ENCODE measurements around the gene CLSTN1. TPM values are rescaled to one million over a fixed set of nuclear protein-coding genes. Genes with fewer than 3 reads are reported as not detected.

CLSTN1 gene
- total RNA-seq, 1 experiment from 2014 or later, result 119 TPM

- no peak for DNase-seq (ENCODE audit: low spot score)
- POLR2A ChIA-PET, result interaction anchor here (0.7 kb wide), 1 partner anchor 14 kb away, joined by 3 read pairs; no protein-coding TSS in a partner anchor
- no peak for ATAC-seq
- H3K27ac Mint-ChIP-seq, result no peak overlapping the region
- no peak for TF ChIP-seq ERG (CRISPR knock-in tag; IDR thresholded peaks at IDR 0.05)
- no peak for TF ChIP-seq ELF4 (CRISPR knock-in tag; IDR thresholded peaks at IDR 0.05; ENCODE audit: low read depth)
- no peak for TF ChIP-seq EMX1 (CRISPR knock-in tag; IDR thresholded peaks at IDR 0.05)
- no peak for TF ChIP-seq ATF1 (CRISPR knock-in tag; IDR thresholded peaks at IDR 0.05)
- no peak for TF ChIP-seq GABPB1 (CRISPR knock-in tag; IDR thresholded peaks at IDR 0.05)
- TF ChIP-seq TEAD1 (CRISPR knock-in tag; IDR thresholded peaks at IDR 0.05), result no peak
- no peak for TF ChIP-seq KAT7 (CRISPR knock-in tag; IDR thresholded peaks at IDR 0.05; ENCODE audit: borderline replicate concordance)
- TF ChIP-seq ZNF121 (CRISPR knock-in tag; IDR thresholded peaks at IDR 0.05), result no peak
- H3K4me3 Mint-ChIP-seq, result no peak overlapping the region
- H3K27me3 Mint-ChIP-seq (ENCODE audit: low read depth), result no peaks in the 10 kb centered on the region
- H3K4me1 Mint-ChIP-seq, result no peaks in the 10 kb centered on the region
- CTCF ChIA-PET, result interaction anchor here (1.0 to 1.7 kb wide), 3 partner anchors 15 to 131 kb away, joined by 3 to 5 read pairs (median 5); no protein-coding TSS in a partner anchor
- peaks cover 67% of the 10 kb centered on the region for H3K36me3 Mint-ChIP-seq
- no peaks in the 10 kb centered on the region for H3K9me3 Mint-ChIP-seq
Measured at GRCh38 chr1:9746651-9747050, 77.1 kb downstream of the CLSTN1 start.

- Mint-ChIP-seq H3K36me3 (peaks cover 67% of the 10 kb centered on the region), H3K27me3 (ENCODE audit: low read depth) (no peaks in the 10 kb centered on the region), H3K27ac (no peak overlapping the region), H3K4me3 (no peak overlapping the region), H3K4me1 (no peaks in the 10 kb centered on the region), H3K9me3 (no peaks in the 10 kb centered on the region)
- ChIA-PET CTCF (interaction anchor here (1.0 to 1.7 kb wide), 3 partner anchors 15 to 131 kb away, joined by 3 to 5 read pairs (median 5); no protein-coding TSS in a partner anchor), POLR2A (interaction anchor here (0.6 to 0.7 kb wide), 2 partner anchors 14 to 113 kb away, joined by 3 to 8 read pairs; no protein-coding TSS in a partner anchor)
- no peak for TF ChIP-seq NFATC4 (CRISPR knock-in tag; IDR thresholded peaks at IDR 0.05)
- no peak for TF ChIP-seq MXD4 (CRISPR knock-in tag; IDR thresholded peaks at IDR 0.05; ENCODE audit: borderline replicate concordance)
- no peak for TF ChIP-seq E2F1 (CRISPR knock-in tag; IDR thresholded peaks at IDR 0.05)
- no peak for TF ChIP-seq EMX1 (CRISPR knock-in tag; IDR thresholded peaks at IDR 0.05)
- TF ChIP-seq TEAD1 (CRISPR knock-in tag; IDR thresholded peaks at IDR 0.05), result no peak
- no peak for TF ChIP-seq ZBTB43 (CRISPR knock-in tag; IDR thresholded peaks at IDR 0.05)
- no peak for TF ChIP-seq E2F4 (CRISPR knock-in tag; IDR thresholded peaks at IDR 0.05; ENCODE audit: borderline replicate concordance, low read depth)
- TF ChIP-seq ZNF121 (CRISPR knock-in tag; IDR thresholded peaks at IDR 0.05), result no peak
- no peak for TF ChIP-seq ZMAT4 (CRISPR knock-in tag; IDR thresholded peaks at IDR 0.05)
- TF ChIP-seq IRF1 (CRISPR knock-in tag; IDR thresholded peaks at IDR 0.05), result no peak
- no peak for TF ChIP-seq SMAD3 (CRISPR knock-in tag; IDR thresholded peaks at IDR 0.05; ENCODE audit: borderline replicate concordance)
- no peak for TF ChIP-seq PRRX2 (CRISPR knock-in tag; IDR thresholded peaks at IDR 0.05)
- TF ChIP-seq ETV6 (CRISPR knock-in tag; IDR thresholded peaks at IDR 0.05), result no peak
- TF ChIP-seq ZBTB21 (CRISPR knock-in tag; IDR thresholded peaks at IDR 0.05; ENCODE audit: borderline replicate concordance), result no peak
- TF ChIP-seq GTF2I (CRISPR knock-in tag; conservative IDR thresholded peaks at IDR 0.05), result no peak
- TF ChIP-seq SOX15 (CRISPR knock-in tag; IDR thresholded peaks at IDR 0.05), result no peak
- TF ChIP-seq GABPB1 (CRISPR knock-in tag; IDR thresholded peaks at IDR 0.05), result no peak
- TF ChIP-seq CREB1 (CRISPR knock-in tag; IDR thresholded peaks at IDR 0.05), result no peak
- TF ChIP-seq ZNF416 (CRISPR knock-in tag; IDR thresholded peaks at IDR 0.05), result no peak
- no peak for TF ChIP-seq AFF4 (CRISPR knock-in tag; IDR thresholded peaks at IDR 0.05; ENCODE audit: borderline replicate concordance)
- no peak for ATAC-seq
- no peak for DNase-seq (ENCODE audit: low spot score)
Measured at GRCh38 chr1:9746211-9746610, 77.6 kb downstream of the CLSTN1 start.
